HEK293 (cell line): ENCODE results near the gene FAM83E.

Experiments
- KLF7 ChIP-seq: fragments of 450-650 bp; formaldehyde crosslinking; IDR thresholded peaks from 2 replicates; pipeline ENCODE4 v1.5.1; 2016; ENCODE audit warnings: missing biosample characterization, missing genetic modification characterization, borderline replicate concordance
- OSR2 ChIP-seq: fragments of 450-650 bp; formaldehyde crosslinking; IDR thresholded peaks from 2 replicates; pipeline ENCODE4 v1.5.1; 2016; ENCODE audit warnings: missing biosample characterization, missing genetic modification characterization
- PRDM1 ChIP-seq: fragments of 450-650 bp; formaldehyde crosslinking; IDR thresholded peaks from 2 replicates; pipeline ENCODE4; 2016; ENCODE audit warnings: missing biosample characterization, missing genetic modification characterization
- SCRT1 ChIP-seq: fragments of 450-650 bp; formaldehyde crosslinking; IDR thresholded peaks from 2 replicates; pipeline ENCODE4 v1.5.1; 2016; ENCODE audit warnings: missing biosample characterization, missing genetic modification characterization, borderline replicate concordance
- SP3 ChIP-seq: fragments of 450-650 bp; formaldehyde crosslinking; IDR thresholded peaks from 2 replicates; pipeline ENCODE4 v1.5.1; 2016; ENCODE audit warnings: missing biosample characterization, missing genetic modification characterization
- YY2 ChIP-seq: fragments of 450-650 bp; formaldehyde crosslinking; IDR thresholded peaks from 2 replicates; pipeline ENCODE4 v1.5.1; 2016; ENCODE audit warnings: missing biosample characterization, missing genetic modification characterization
- ZBTB20 ChIP-seq: fragments of 450-650 bp; formaldehyde crosslinking; IDR thresholded peaks from 2 replicates; pipeline ENCODE4 v1.5.1; 2016; ENCODE audit warnings: missing biosample characterization, missing genetic modification characterization
- ZBTB21 ChIP-seq: fragments of 450-650 bp; formaldehyde crosslinking; IDR thresholded peaks from 2 replicates; pipeline ENCODE4 v1.5.1; 2017; ENCODE audit warnings: missing biosample characterization, missing genetic modification characterization
- ZBTB7A ChIP-seq: fragments of 450-650 bp; formaldehyde crosslinking; IDR thresholded peaks from 2 replicates; pipeline ENCODE4 v1.5.1; 2016; ENCODE audit warnings: low read depth, missing biosample characterization, missing genetic modification characterization
- ZEB2 ChIP-seq: fragments of 450-650 bp; formaldehyde crosslinking; IDR thresholded peaks from 2 replicates; pipeline ENCODE4 v1.5.1; 2016; ENCODE audit warnings: missing biosample characterization, missing genetic modification characterization
- ZFP69B ChIP-seq: fragments of 450-650 bp; formaldehyde crosslinking; IDR thresholded peaks from 2 replicates; pipeline ENCODE4 v1.5.1; 2016; ENCODE audit warnings: missing biosample characterization, missing genetic modification characterization
- ZNF121 ChIP-seq: fragments of 450-650 bp; formaldehyde crosslinking; IDR thresholded peaks from 2 replicates; pipeline ENCODE4 v1.5.1; 2016; ENCODE audit warnings: missing biosample characterization, missing genetic modification characterization
- ZNF239 ChIP-seq: fragments of 450-650 bp; formaldehyde crosslinking; IDR thresholded peaks from 2 replicates; pipeline ENCODE4 v1.5.1; 2016; ENCODE audit warnings: missing biosample characterization, missing genetic modification characterization
- ZNF24 ChIP-seq: fragments of 450-650 bp; formaldehyde crosslinking; IDR thresholded peaks from 2 replicates; pipeline ENCODE4 v1.5.1; 2016; ENCODE audit warnings: missing biosample characterization, missing genetic modification characterization
- ZNF350 ChIP-seq: fragments of 450-650 bp; formaldehyde crosslinking; IDR thresholded peaks from 2 replicates; pipeline ENCODE4 v1.5.0; 2017; ENCODE audit warnings: missing biosample characterization, mild to moderate bottlenecking, missing genetic modification characterization
- ZNF354C ChIP-seq: fragments of 450-650 bp; formaldehyde crosslinking; IDR thresholded peaks from 2 replicates; pipeline ENCODE4 v1.5.1; 2016; ENCODE audit warnings: missing biosample characterization, missing genetic modification characterization, low read depth, borderline replicate concordance
- ZNF37A ChIP-seq: fragments of 450-650 bp; IDR thresholded peaks from 2 replicates; pipeline ENCODE4 v1.5.1; 2018; ENCODE audit warnings: missing biosample characterization, missing genetic modification characterization
- ZNF416 ChIP-seq: fragments of 450-650 bp; formaldehyde crosslinking; IDR thresholded peaks from 2 replicates; pipeline ENCODE4 v1.5.1; 2016; ENCODE audit warnings: missing biosample characterization, missing genetic modification characterization
- ZNF529 ChIP-seq: fragments of 450-650 bp; formaldehyde crosslinking; IDR thresholded peaks from 2 replicates; pipeline ENCODE4 v1.5.1; 2017; ENCODE audit warnings: missing genetic modification characterization, missing biosample characterization; ENCODE audit not compliant: insufficient replicate concordance
- ZNF585B ChIP-seq: fragments of 450-650 bp; formaldehyde crosslinking; IDR thresholded peaks from 2 replicates; pipeline ENCODE4 v1.5.1; 2016; ENCODE audit warnings: missing biosample characterization, missing genetic modification characterization
- ZNF596 ChIP-seq: fragments of 450-650 bp; IDR thresholded peaks from 2 replicates; pipeline ENCODE4 v1.5.0; 2018; ENCODE audit warnings: missing biosample characterization, mild to moderate bottlenecking, missing genetic modification characterization, moderate library complexity
- ZNF658 ChIP-seq: fragments of 450-650 bp; formaldehyde crosslinking; IDR thresholded peaks from 2 replicates; pipeline ENCODE4; 2016; ENCODE audit warnings: missing biosample characterization, missing genetic modification characterization
- ZSCAN23 ChIP-seq: fragments of 450-650 bp; formaldehyde crosslinking; IDR thresholded peaks from 2 replicates; pipeline ENCODE4 v1.5.1; 2016; ENCODE audit warnings: missing biosample characterization, missing genetic modification characterization
- TF ChIP-seq, protein P1 (sequence below): fragments of 450-650 bp; formaldehyde crosslinking; IDR thresholded peaks from 2 replicates; pipeline ENCODE4 v1.5.1; 2016; ENCODE audit warnings: missing biosample characterization, missing genetic modification characterization
- TF ChIP-seq, protein P2 (sequence below): fragments of 450-650 bp; formaldehyde crosslinking; IDR thresholded peaks from 2 replicates; pipeline ENCODE4 v1.5.1; 2016; ENCODE audit warnings: missing biosample characterization, missing genetic modification characterization
- TF ChIP-seq, protein P3 (sequence below): fragments of 450-650 bp; formaldehyde crosslinking; IDR thresholded peaks from 2 replicates; pipeline ENCODE4 v1.5.1; 2016; ENCODE audit warnings: missing biosample characterization, missing genetic modification characterization
- TF ChIP-seq, protein P4 (sequence below): fragments of 450-650 bp; formaldehyde crosslinking; IDR thresholded peaks from 2 replicates; pipeline ENCODE4 v1.5.1; 2016; ENCODE audit warnings: missing biosample characterization, missing genetic modification characterization
- TF ChIP-seq, protein P5 (sequence below): fragments of 450-650 bp; formaldehyde crosslinking; IDR thresholded peaks from 2 replicates; pipeline ENCODE4 v1.5.1; 2017; ENCODE audit warnings: missing biosample characterization, missing genetic modification characterization

Gene FAM83E

DNA sequence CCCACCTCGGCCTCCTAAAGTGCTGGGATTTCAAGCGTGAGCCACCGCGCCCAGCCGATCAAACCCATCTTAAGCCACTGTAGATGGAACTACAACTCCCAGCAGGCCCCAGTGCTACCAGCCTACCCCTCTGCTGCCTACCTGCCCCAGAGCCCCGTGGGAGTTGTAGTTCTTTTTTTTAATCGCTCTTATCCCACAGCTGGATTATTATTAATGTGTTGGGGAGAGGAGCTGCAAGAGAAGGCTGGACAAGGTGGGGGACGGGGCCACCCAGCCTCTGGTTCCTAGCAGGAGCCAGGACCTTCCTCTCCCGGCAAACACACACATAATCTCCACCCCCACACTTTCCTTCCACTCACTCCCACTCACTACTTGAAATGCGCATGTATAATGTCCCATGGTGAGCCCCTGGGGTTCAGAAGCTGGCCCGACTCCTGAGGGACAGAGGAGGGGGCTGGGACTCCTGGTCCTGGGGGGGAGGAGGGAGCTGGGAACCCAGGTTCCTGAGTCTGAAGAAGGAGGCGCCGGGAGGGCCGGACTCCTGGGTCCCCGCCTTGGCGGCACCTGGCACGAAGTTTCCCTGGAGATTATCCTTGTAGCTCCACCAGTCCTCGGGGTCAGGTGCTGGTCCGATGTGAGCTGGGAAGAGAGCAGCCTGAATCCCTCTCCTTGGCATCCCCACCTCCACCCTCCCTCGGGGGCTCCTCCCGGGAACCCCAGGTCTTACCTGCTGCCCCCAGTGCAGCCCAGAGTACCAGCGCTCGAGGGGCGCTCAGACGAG, 30.2 kb upstream of the FAM83E start (continued):
- TF ChIP-seq, protein P1, sequence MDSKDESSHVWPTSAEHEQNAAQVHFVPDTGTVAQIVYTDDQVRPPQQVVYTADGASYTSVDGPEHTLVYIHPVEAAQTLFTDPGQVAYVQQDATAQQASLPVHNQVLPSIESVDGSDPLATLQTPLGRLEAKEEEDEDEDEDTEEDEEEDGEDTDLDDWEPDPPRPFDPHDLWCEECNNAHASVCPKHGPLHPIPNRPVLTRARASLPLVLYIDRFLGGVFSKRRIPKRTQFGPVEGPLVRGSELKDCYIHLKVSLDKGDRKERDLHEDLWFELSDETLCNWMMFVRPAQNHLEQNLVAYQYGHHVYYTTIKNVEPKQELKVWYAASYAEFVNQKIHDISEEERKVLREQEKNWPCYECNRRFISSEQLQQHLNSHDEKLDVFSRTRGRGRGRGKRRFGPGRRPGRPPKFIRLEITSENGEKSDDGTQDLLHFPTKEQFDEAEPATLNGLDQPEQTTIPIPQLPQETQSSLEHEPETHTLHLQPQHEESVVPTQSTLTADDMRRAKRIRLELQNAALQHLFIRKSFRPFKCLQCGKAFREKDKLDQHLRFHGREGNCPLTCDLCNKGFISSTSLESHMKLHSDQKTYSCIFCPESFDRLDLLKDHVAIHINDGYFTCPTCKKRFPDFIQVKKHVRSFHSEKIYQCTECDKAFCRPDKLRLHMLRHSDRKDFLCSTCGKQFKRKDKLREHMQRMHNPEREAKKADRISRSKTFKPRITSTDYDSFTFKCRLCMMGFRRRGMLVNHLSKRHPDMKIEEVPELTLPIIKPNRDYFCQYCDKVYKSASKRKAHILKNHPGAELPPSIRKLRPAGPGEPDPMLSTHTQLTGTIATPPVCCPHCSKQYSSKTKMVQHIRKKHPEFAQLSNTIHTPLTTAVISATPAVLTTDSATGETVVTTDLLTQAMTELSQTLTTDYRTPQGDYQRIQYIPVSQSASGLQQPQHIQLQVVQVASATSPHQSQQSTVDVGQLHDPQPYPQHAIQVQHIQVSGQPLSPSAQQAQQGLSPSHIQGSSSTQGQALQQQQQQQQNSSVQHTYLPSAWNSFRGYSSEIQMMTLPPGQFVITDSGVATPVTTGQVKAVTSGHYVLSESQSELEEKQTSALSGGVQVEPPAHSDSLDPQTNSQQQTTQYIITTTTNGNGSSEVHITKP (tag by site-specific recombination): peak; percentile 45; the same call in 1 of the 2 replicates
- TF ChIP-seq ZBTB20 (tag by site-specific recombination) (peak; percentile 10; the same call in 1 of the 2 replicates), ZFP69B (tag by site-specific recombination) (0 out of 2 replicates have a peak, but pooled peaks have one; percentile 18), ZNF354C (tag by site-specific recombination) (no peak), ZNF121 (tag by site-specific recombination) (no peak), ZNF596 (tag by site-specific recombination) (no peak), PRDM1 (tag by site-specific recombination) (peak; percentile 94), ZNF37A (tag by site-specific recombination) (no peak), ZNF239 (tag by site-specific recombination) (no peak), ZBTB21 (tag by site-specific recombination) (no peak), ZNF658 (tag by site-specific recombination) (no peak), ZNF350 (tag by site-specific recombination) (no peak), OSR2 (tag by site-specific recombination) (no peak), KLF7 (tag by site-specific recombination) (no peak), ZBTB7A (tag by site-specific recombination) (no peak), ZNF416 (tag by site-specific recombination) (no peak), SP3 (peak; percentile 74), SCRT1 (tag by site-specific recombination) (no peak), ZNF585B (tag by site-specific recombination) (no peak), ZNF529 (tag by site-specific recombination) (no peak), YY2 (tag by site-specific recombination) (no peak), ZNF24 (tag by site-specific recombination) (no peak), ZEB2 (tag by site-specific recombination) (no peak; the same call in 1 of the 2 replicates), ZSCAN23 (tag by site-specific recombination) (no peak)
- TF ChIP-seq, protein P2, sequence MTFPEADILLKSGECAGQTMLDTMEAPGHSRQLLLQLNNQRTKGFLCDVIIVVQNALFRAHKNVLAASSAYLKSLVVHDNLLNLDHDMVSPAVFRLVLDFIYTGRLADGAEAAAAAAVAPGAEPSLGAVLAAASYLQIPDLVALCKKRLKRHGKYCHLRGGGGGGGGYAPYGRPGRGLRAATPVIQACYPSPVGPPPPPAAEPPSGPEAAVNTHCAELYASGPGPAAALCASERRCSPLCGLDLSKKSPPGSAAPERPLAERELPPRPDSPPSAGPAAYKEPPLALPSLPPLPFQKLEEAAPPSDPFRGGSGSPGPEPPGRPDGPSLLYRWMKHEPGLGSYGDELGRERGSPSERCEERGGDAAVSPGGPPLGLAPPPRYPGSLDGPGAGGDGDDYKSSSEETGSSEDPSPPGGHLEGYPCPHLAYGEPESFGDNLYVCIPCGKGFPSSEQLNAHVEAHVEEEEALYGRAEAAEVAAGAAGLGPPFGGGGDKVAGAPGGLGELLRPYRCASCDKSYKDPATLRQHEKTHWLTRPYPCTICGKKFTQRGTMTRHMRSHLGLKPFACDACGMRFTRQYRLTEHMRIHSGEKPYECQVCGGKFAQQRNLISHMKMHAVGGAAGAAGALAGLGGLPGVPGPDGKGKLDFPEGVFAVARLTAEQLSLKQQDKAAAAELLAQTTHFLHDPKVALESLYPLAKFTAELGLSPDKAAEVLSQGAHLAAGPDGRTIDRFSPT (tag by site-specific recombination): peak; percentile 42; the same call in 1 of the 2 replicates
- TF ChIP-seq, protein P3, sequence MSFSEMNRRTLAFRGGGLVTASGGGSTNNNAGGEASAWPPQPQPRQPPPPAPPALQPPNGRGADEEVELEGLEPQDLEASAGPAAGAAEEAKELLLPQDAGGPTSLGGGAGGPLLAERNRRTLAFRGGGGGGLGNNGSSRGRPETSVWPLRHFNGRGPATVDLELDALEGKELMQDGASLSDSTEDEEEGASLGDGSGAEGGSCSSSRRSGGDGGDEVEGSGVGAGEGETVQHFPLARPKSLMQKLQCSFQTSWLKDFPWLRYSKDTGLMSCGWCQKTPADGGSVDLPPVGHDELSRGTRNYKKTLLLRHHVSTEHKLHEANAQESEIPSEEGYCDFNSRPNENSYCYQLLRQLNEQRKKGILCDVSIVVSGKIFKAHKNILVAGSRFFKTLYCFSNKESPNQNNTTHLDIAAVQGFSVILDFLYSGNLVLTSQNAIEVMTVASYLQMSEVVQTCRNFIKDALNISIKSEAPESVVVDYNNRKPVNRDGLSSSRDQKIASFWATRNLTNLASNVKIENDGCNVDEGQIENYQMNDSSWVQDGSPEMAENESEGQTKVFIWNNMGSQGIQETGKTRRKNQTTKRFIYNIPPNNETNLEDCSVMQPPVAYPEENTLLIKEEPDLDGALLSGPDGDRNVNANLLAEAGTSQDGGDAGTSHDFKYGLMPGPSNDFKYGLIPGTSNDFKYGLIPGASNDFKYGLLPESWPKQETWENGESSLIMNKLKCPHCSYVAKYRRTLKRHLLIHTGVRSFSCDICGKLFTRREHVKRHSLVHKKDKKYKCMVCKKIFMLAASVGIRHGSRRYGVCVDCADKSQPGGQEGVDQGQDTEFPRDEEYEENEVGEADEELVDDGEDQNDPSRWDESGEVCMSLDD (tag by site-specific recombination): peak; percentile 81
- TF ChIP-seq, protein P4, sequence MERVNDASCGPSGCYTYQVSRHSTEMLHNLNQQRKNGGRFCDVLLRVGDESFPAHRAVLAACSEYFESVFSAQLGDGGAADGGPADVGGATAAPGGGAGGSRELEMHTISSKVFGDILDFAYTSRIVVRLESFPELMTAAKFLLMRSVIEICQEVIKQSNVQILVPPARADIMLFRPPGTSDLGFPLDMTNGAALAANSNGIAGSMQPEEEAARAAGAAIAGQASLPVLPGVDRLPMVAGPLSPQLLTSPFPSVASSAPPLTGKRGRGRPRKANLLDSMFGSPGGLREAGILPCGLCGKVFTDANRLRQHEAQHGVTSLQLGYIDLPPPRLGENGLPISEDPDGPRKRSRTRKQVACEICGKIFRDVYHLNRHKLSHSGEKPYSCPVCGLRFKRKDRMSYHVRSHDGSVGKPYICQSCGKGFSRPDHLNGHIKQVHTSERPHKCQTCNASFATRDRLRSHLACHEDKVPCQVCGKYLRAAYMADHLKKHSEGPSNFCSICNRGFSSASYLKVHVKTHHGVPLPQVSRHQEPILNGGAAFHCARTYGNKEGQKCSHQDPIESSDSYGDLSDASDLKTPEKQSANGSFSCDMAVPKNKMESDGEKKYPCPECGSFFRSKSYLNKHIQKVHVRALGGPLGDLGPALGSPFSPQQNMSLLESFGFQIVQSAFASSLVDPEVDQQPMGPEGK (tag by site-specific recombination): peak; percentile 43
- TF ChIP-seq, protein P5, sequence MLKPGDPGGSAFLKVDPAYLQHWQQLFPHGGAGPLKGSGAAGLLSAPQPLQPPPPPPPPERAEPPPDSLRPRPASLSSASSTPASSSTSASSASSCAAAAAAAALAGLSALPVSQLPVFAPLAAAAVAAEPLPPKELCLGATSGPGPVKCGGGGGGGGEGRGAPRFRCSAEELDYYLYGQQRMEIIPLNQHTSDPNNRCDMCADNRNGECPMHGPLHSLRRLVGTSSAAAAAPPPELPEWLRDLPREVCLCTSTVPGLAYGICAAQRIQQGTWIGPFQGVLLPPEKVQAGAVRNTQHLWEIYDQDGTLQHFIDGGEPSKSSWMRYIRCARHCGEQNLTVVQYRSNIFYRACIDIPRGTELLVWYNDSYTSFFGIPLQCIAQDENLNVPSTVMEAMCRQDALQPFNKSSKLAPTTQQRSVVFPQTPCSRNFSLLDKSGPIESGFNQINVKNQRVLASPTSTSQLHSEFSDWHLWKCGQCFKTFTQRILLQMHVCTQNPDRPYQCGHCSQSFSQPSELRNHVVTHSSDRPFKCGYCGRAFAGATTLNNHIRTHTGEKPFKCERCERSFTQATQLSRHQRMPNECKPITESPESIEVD (tag by site-specific recombination): no peak
